HG02571 (cell line): ENCODE results near the gene WNT9B.

Source experiments
- ATAC-seq: cut with Tn5 transposase; IDR thresholded peaks from one replicate; pipeline ENCODE4 v1.9.1; 2021; ENCODE audit warnings: mild to moderate bottlenecking, moderate library complexity; ENCODE audit not compliant: unreplicated experiment

Gene WNT9B

DNA sequence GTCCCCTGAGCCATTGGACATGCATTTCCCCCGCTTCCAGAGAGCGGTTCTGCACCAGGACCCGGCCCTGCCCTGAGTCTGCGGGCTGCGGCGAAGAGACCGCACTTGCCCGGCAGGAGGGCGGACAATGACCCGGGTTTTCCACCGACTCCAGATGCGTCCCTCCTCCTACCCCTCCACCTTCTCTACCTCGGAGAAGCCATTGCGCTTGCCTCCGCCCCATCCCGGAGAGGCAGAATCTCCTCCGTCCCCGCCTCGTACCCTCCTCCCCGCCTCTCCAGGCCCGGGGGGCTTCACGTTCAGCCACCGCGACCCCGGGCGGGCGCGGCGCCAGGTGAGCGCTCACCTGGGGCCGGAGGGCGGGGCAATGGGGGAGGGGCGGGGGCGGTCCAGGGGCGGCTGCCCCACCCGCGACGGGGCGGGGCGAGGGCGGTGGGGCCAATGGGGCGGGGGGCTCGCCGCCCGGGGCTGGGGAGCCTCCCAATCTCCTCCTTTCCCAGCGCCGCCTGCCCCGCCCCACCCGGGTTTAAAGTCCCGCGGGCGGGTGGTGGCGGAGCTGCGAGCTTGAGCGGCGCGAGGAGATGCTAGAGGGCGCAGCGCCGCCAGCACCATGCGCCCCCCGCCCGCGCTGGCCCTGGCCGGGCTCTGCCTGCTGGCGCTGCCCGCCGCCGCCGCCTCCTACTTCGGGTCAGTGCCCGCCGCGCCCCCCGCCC is at the start of gene WNT9B:
Gene WNT9B (plus strand): TSS at position 555 of the 713 bp plus-strand sequence. CDS start 56 bp downstream, at position 611.
- ATAC-seq, result no peak

DNA sequence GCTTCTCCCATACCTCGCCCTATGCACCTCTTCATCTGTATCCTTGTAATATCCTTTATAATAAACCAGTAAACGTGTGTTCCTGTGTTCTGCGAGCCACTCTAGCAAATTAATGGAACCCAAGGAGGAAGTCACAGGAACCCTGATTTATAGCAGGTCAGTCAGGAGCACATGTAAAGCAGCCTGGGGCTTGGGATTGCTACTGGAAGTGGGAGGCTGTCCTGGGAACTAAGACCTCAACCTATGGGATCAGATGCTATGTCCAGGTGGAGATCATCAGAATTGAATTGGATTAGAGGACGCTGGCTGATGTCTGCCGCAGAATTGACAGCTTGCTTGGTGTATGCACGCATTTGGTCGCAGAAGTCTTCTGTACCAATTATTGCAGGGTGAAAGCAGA is 48.6 kb upstream of the WNT9B start:
- no peak for ATAC-seq

- ATAC-seq, result no peak
Observed at GRCh38 chr17:46803544-46803943, 47.8 kb upstream of the WNT9B start.

- no peak for ATAC-seq
Observed at GRCh38 chr17:46805771-46806170, 45.6 kb upstream of the WNT9B start.

DNA sequence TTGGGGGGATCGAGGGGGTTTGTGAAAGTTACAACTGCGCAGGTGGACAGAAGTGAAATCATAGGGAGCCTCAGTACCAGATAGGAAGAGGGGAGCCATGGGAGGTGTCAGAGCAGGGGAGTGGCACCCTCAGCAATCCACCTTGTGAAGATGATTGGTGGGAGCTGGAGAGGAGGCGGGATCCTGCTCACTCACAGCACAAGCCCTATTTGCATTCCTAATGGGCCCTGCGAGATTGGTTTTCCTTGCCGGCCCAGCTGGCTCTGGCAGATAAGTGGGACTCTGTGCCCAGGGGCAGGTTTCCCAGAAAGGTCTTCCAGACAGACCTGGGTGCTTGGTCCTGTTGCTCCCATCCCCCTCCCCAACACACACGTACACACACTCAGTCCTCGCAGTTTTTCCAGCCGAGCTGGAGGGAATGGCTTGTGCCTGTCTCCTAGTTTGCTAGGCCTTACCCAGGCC is 42.2 kb upstream of the WNT9B start:
- no peak for ATAC-seq

DNA sequence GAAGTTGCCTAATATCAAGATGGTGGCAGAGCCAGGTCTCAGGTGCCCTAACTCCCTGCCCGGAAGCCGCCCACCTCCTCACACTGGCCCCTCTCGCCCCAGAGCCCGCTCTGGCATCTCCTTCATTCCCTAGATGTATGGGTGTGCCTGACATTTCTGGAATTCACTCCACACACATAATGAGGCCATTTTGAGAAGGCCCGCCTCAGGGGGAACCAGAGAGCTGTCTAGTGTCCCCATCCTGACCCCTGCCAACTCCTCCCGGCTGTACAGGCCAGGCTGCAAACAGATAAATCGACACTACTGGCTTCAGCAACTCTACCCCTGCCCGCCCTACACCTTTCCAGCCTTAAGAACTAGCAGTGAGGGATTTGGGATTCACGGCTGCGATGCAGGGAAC is 40.5 kb upstream of the WNT9B start:
- ATAC-seq, result no peak

DNA sequence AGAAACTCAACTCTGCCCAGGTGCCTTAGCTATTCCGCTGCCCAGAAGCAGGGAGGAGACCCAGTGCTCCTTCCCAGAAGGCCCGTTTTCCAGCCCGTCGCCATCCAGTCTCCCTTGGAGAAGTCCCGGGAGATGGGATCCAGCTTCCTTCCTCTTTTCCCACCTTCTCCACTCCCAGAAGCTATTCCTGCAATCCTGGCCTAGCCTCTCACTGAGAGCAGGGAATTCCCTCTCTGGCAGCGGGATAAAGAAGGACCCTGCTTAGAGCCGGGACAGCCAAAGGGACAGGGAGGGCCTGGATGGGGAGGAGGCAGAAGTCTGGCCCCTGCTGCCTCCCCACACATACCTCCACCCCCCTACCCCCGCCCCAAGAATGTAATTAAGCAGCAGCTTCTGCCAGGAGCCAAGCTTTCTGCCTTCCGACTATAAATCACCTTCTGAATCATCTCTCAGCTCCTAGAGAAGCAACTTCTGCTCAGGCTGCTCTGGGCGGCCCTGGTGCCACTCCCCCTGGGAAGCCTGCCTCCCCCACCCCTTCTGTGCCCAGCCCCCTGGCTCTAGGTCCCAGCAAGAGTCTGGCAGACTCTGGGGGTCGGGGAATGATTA is 39.3 kb upstream of the WNT9B start:
- no peak for ATAC-seq

- no peak for ATAC-seq
Observed at GRCh38 chr17:46812624-46813318, 38.6 kb upstream of the WNT9B start.

GRCh38 chr17:46813920-46814319 is 37.5 kb upstream of the WNT9B start:
- ATAC-seq, result no peak

GRCh38 chr17:46814446-46814845 is 36.9 kb upstream of the WNT9B start:
- no peak for ATAC-seq

DNA sequence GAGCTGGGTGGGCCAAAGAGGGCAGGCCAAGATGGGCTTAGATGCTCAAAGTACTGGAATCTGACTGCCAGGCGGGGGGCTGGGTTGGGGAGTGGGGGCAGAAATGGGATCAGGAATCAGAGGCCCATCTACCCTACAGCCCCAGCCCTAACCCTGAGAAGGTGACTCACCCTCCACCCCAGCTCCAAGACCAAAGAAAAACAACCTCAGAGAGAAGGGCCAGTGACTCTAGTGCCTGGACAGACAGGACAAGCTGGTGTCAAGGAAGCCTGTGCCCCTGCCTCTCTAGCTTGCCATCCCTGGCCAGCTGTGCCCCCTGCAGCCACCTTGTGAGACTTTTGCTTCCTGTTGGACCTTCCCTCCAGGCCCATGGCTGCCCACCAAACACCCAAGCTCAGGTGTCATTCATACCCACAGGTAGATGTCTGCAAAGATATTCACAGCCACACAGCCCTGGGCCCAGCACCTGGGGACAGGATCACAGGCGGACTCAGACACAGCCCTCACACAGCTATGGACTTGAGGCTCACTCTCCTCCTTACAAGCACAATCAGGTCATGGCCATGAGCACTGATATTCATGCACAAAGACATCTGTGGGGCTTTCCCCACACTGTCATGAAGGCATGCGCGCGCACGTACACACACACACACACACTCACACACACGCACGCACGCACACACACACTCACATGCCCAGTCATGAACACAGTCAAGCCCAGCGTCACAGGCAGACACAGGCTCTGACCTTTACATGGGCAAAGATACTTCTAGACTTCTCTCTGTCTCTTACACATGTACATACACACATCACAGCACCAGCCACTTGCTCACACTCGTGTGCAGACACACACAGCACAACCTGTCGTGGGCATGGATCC is 35.7 kb upstream of the WNT9B start:
- ATAC-seq, result no peak

DNA sequence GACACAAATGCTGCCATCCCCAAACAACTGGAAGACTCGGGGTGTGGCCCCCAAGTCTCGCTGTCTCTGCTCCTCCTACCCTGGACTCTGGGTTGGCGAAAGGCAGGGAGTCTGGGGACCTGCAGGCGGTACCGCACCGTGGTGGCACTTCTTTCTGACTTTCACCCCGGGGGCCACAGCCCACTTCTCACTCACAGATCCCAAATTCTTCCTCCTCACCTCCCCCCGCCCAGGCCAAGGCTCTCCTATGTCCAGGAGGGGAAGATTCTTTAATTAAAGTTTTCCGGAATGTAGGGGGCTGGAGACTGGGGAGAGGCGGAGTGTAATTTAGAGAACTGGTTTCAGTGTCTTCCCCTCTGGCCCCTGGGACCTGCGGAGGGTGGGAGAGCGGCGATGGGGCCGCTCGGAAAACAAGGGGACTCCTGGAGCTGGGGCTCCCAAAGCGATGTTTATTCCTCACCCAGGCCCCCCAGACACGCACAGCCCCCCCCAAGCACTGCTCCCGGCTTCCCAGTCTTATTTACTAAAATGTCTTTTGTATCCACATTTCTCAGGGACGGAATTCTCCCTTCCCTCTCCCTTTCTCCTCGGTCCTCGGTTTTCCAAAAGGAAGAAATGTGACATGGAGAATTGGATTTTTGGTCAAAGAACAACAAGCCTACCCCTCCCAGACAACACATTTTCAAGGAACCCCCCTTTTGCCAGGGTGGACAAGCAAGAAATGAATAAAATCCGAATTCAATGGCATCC is 34.1 kb upstream of the WNT9B start:
- no peak for ATAC-seq

DNA sequence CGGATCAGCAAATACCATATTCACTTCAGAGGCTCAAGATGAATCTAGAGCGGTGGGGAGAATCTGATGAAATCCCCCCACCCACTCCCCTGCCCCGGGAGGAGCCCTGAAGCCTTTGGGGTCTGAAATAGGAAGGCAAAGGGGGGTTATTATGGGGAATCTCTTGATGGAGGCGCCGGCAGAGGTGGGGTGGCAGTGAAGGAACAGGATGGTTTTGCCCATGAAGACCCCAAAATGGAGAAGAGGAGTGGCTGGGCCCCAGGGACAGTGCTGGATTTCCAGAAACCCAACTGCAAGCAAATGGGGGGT is 33.5 kb upstream of the WNT9B start:
- no peak for ATAC-seq

GRCh38 chr17:46818316-46818928 is 33.0 kb upstream of the WNT9B start, which contains the start of gene WNT3:
WNT3 (minus strand) TSS chr17:46818692; CDS start chr17:46818597, 95 bp downstream.
- no peak for ATAC-seq

GRCh38 chr17:46818929-46819859 is 32.2 kb upstream of the WNT9B start:
- no peak for ATAC-seq

DNA sequence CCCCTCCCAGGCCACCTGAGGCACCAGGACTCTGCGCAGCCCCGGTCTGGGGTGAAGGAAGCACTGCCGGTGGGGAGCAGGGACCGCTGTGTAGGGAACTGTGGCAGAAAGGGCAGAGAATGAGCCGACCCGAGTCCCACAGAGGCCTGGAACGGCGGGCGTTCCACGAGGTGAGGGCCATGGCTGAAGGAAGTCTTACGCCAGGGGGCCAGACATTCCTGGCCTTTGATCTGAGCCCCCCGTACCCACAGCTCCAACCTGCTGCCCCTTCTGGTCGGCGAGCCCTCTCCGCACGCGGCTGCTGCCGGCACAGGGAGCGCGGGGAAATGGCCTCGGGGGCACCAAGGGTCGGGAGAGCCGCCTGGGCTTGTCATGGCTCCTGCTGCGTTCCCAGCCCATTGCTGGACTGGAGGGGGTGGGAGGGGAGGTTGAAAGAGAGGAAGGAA is 31.5 kb upstream of the WNT9B start:
- no peak for ATAC-seq

DNA sequence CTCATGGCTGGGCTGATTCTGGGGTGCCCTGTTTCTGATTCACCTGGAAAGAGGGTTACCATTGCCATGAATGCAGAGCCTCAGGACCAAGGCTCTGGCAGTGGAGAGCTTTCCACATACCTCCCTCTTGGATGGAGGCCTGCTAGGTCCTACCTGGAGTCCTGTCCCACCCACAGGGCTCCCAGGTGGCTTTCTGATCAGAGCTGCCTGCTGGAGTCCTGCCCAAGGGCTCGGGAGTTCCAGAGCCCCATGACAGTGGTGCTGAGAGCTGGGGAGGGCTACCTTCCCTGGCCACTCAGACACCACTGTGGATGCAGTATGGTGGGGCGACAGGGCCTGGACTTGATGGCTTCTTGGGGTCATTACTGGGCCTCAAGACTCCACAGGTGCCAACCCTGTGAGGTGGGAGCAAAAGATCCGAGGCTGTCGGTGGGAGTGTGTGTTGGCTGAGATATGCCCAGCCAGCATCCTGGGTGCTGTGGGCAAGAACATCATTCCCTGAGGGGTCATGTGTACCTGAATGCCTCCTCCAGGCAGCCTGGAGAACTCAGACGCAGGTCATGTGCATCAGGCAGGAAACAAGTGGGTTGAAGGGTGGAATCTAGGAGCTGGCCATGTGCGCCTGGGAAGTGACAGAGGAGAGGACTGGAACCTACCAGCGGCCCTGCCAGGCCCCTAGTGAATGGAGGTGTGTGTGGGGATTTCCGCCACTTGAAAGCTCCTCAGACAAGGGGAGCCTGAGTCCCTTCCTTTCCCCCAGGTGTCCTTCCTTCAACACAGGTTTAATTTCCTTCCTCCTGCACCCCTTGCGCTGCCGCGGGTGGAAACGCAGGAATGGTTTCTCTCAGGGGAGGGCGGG is 30.6 kb upstream of the WNT9B start:
- ATAC-seq, result no peak
